ENCODE results near the gene UBE2V1. TPM values are rescaled to one million over a fixed set of nuclear protein-coding genes. Genes with fewer than 3 reads are reported as not detected.
A peak's percentile ranks its signal among the peaks of the same experiment; 100 is the strongest.
"Not testable (repeated sequence)": the region's sequence is repeated elsewhere in the genome, so short reads cannot be mapped to it uniquely, and the experiment has no call there.

Gene UBE2V1
- total RNA-seq, 1 donor from 2014 or later: 117 TPM

DNA sequence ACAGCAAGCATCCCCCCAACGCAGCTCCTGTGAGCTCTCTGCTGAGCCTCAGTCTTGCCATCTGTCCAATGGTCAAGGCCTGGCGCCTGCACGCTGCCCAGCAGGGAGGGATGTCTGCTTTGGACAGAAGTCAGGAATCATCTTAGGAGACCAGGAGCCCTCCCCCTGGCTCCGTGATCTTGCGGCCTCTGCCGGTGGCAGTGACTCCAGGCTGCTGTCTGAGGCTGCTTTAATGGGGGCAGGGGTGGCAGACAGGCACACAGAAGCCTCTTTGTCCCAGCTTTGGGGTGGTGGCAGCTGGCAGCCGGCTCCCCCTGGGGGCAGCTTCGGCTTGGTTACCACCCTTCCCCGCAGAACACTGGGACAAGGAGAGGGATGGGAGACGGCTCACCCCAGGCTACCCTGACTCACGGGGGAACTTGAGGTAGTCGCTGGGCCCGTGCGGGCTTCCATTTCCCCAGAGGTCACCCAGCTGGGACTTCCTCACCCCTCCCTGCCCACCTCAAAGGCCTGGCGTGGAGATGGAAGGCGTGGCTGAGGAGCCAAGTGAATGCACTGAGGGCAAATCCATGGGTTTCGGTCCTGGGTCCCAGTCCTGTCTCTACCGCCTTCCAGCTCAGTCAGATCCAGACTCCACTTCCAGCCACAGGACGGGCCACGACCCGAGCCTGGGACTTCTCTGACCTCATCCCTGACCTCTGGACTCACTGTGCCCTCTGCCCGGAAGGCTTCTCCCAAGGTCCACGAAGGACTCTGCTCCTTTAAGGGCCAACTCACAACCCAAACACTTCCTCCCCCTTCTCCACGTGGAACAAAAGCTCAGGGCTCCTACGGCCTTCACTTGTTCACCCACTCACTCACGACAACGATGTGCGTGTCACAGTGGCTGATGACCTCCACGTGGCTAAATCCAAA is 25.8 kb upstream of the UBE2V1 start:
- H3K36me3 Mint-ChIP-seq: peaks cover 32% of the 10 kb centered on the region
- peaks cover 16% of the 10 kb centered on the region for H3K4me1 Mint-ChIP-seq (ENCODE audit: unreplicated experiment)
- no peaks in the 10 kb centered on the region for H3K9me3 Mint-ChIP-seq
- H3K27ac Mint-ChIP-seq: no peak overlapping the region
- H3K27me3 Mint-ChIP-seq: no peaks in the 10 kb centered on the region
- TF ChIP-seq, protein P1, sequence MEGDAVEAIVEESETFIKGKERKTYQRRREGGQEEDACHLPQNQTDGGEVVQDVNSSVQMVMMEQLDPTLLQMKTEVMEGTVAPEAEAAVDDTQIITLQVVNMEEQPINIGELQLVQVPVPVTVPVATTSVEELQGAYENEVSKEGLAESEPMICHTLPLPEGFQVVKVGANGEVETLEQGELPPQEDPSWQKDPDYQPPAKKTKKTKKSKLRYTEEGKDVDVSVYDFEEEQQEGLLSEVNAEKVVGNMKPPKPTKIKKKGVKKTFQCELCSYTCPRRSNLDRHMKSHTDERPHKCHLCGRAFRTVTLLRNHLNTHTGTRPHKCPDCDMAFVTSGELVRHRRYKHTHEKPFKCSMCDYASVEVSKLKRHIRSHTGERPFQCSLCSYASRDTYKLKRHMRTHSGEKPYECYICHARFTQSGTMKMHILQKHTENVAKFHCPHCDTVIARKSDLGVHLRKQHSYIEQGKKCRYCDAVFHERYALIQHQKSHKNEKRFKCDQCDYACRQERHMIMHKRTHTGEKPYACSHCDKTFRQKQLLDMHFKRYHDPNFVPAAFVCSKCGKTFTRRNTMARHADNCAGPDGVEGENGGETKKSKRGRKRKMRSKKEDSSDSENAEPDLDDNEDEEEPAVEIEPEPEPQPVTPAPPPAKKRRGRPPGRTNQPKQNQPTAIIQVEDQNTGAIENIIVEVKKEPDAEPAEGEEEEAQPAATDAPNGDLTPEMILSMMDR (conservative IDR thresholded peaks at IDR 0.05): no peak
- no peak overlapping the region for H3K4me3 Mint-ChIP-seq
- DNase-seq (ENCODE audit: extremely low spot score, unreplicated experiment): no peak

DNA sequence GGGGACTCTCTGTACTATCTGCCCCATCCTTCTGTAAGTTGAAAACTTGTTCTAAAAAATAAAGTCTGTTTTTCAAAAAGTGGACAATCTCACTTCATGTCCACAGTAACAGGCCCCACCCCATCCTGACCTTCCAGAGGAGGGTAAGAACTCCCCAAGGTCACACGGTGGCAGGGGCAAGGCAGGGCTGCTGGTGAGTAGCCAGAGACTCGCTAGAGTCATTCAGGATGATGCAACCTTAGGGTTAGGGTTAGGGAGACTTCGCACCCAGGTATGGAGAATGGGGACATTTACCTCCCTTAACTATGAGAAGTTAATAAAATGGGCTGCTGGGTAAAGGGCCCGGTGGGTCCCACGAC is 25.1 kb upstream of the UBE2V1 start:
- Mint-ChIP-seq H3K4me1 (ENCODE audit: unreplicated experiment) (peaks cover 16% of the 10 kb centered on the region), H3K36me3 (peaks cover 30% of the 10 kb centered on the region), H3K9me3 (no peaks in the 10 kb centered on the region), H3K27ac (no peak overlapping the region), H3K27me3 (no peaks in the 10 kb centered on the region), H3K4me3 (no peak overlapping the region)
- TF ChIP-seq, protein P1 (conservative IDR thresholded peaks at IDR 0.05): no peak
- no peak for DNase-seq (ENCODE audit: extremely low spot score, unreplicated experiment)

DNA sequence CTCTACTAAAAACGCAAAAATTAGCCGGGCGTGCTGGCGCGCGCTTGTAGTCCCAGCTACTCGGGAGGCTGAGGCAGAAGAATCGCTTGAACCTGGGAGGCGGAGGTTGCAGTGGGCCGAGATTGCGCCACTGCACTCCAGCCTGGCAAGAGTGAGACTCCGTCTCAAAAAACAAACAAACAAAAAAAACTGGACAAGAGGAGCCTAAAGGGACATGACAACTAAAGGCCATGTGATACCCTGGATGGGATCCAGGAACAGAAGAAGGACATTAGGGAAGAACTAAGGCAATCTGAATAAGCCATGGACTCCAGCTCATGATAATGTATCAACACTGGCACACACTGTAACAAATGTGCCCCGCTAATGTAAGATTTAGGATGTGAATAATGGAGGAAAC is 24.8 kb upstream of the UBE2V1 start:
- Mint-ChIP-seq H3K36me3 (peaks cover 26% of the 10 kb centered on the region), H3K4me1 (ENCODE audit: unreplicated experiment) (peaks cover 12% of the 10 kb centered on the region)
- H3K27ac Mint-ChIP-seq; DNase-seq (ENCODE audit: extremely low spot score, unreplicated experiment); H3K4me3 Mint-ChIP-seq; H3K27me3 Mint-ChIP-seq; H3K9me3 Mint-ChIP-seq: not testable (repeated sequence)

DNA sequence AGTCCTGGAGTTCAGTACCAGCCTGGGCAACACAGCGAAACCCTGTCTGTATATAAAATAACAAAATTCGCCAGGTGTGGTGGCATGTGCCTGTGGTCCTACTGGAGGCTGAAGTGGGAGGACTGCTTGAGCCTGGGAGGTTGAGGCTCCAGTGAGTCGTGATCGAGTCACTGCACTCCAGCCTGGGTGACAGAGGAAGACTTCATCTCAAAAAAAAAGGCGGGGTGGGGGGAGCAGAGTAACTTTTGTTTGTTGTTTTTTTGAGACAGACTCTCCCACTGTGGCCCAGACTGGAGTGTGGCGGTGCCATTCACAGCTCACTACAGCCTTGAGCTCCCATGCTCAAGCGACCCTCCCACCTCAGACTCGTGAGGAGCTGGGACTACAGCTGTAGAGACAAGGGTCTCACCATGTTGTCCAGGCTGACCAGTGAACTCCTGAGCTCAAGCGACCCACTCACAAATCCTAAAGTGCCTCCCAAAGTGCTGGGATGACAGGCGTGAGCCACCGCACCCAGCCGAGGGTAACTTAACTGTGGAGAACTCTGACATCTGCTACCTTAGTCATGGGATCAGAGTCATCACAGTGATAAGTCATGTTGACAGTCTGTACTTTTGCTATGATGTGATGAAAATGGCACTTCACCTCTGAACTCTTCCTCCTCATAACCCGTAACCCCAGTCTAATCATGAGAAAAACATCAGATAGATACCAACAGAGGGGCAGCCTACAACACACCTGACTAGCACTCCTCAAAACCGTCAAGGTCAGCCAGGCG is 24.1 kb upstream of the UBE2V1 start:
- Mint-ChIP-seq H3K36me3 (peaks cover 27% of the 10 kb centered on the region), H3K27ac (no peak overlapping the region), H3K27me3 (no peaks in the 10 kb centered on the region), H3K4me3 (no peak overlapping the region), H3K9me3 (no peaks in the 10 kb centered on the region), H3K4me1 (ENCODE audit: unreplicated experiment) (peaks cover 12% of the 10 kb centered on the region)
- DNase-seq (ENCODE audit: extremely low spot score, unreplicated experiment): no peak
- TF ChIP-seq, protein P1 (conservative IDR thresholded peaks at IDR 0.05): no peak

DNA sequence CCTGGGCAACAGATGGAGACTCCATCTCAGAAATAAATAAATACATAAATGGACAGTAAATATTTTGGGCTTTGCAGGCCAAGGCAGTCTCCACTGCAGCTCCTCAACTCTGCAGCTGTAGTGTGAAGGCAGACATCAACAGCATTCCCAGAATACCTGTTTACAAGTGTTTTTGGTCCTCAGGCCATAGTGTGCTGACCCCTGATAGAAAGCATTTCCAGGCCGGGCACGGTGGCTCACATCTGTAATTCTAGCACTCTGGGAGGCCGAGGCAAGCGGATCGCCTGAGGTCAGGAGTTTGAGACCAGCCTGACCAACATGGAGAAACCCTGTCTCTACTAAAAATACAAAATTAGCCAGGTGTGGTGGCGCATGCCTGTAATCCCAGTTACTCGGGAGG is 22.2 kb upstream of the UBE2V1 start:
- H3K4me1 Mint-ChIP-seq (ENCODE audit: unreplicated experiment); H3K9me3 Mint-ChIP-seq; DNase-seq (ENCODE audit: extremely low spot score, unreplicated experiment); H3K27ac Mint-ChIP-seq; H3K4me3 Mint-ChIP-seq; H3K27me3 Mint-ChIP-seq: not testable (repeated sequence)
- H3K36me3 Mint-ChIP-seq: peaks cover 28% of the 10 kb centered on the region

DNA sequence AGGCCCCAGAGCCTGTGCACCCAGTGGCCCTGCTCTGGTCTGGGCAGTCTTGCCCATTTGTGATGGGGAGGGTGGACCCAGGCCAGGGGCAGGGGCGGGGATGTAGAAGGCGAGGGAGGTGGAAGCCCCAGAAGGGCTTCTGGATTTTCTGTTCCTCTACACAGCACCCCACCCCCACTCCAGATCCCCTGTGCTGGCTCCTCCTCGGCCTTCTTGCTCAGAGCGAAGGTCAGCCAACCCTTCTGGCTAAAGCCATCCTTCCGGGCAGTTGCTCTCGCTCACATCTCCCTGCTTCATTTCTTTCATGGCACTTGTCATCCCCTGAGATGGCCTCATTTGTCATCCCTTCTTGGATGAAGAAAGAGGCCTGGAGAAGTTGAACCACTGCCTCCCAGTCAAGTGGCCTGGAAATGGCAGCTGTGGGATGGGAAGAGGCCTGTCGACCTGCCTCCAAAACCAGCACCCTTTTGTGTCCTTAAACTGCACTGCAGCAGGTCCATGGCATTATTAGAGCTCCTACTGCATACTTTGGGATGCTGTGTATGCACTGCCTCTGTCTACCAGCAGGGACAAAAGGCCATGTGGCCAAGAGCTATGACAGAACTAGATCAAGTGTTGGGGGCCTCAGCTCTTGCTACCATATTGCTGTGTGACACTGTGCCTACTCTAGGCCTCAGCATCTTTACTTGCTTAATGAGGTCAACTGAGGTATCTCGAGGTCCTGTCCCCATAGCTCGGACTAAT is 20.7 kb upstream of the UBE2V1 start:
- Mint-ChIP-seq H3K4me1 (ENCODE audit: unreplicated experiment) (no peaks in the 10 kb centered on the region), H3K4me3 (no peak overlapping the region), H3K9me3 (no peaks in the 10 kb centered on the region), H3K27ac (no peak overlapping the region), H3K27me3 (no peaks in the 10 kb centered on the region), H3K36me3 (peaks cover 31% of the 10 kb centered on the region)
- no peak for DNase-seq (ENCODE audit: extremely low spot score, unreplicated experiment)
- TF ChIP-seq, protein P1 (conservative IDR thresholded peaks at IDR 0.05): peak; percentile 54

Data from type B pancreatic cell (in vitro differentiated cells).